NT2/D1 (cell line): ENCODE results near the gene SLC19A1.

Experiments used
- YY1 ChIP-seq: IDR thresholded peaks from 2 replicates; pipeline ENCODE4 v1.6.1; 2011; ENCODE audit not compliant: insufficient read length, insufficient read depth
- ZNF274 ChIP-seq: IDR thresholded peaks from 2 replicates; pipeline ENCODE4 v1.6.1; 2011; ENCODE audit warnings: mild to moderate bottlenecking, low read depth, low read length

DNA sequence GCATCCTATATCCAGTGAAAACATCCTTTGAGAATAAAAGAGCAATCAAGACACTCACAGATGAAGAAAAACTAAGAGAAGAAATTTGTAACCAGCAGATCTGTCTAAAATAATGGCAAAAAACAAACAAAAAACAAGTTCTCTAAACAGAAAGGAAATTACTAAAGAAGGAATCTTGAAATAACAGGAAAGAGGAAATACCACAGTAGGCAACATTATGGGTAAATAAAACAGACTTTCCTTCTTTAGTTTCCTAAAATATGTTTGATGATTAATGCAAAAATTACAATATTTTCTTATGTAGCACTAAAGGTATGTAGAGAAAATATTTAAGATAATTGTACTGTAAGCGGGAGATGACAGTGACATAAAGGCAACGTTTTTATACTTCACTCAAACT lies 23.5 kb downstream of the SLC19A1 start:
- TF ChIP-seq YY1 (no peak), ZNF274 (no peak)
